GM10847 (cell line): ENCODE data around the gene CUL1.

ENCODE experiments used
- POLR2A ChIP-seq: IDR thresholded peaks from 2 replicates; pipeline ENCODE4 v1.6.1; 2011; ENCODE audit not compliant: insufficient read length; ENCODE audit errors: extremely low read depth

Gene CUL1

GRCh38 chr7:148686312-148686937 lies 12.3 kb upstream of the CUL1 start:
- TF ChIP-seq POLR2A: no peak

GRCh38 chr7:148687555-148687954 lies 11.1 kb upstream of the CUL1 start:
- TF ChIP-seq POLR2A: no peak

- TF ChIP-seq POLR2A: no peak
Measured at GRCh38 chr7:148688526-148688925, 10.2 kb upstream of the CUL1 start.

- no peak for TF ChIP-seq POLR2A
Measured at GRCh38 chr7:148693651-148694050, 5.1 kb upstream of the CUL1 start.

DNA sequence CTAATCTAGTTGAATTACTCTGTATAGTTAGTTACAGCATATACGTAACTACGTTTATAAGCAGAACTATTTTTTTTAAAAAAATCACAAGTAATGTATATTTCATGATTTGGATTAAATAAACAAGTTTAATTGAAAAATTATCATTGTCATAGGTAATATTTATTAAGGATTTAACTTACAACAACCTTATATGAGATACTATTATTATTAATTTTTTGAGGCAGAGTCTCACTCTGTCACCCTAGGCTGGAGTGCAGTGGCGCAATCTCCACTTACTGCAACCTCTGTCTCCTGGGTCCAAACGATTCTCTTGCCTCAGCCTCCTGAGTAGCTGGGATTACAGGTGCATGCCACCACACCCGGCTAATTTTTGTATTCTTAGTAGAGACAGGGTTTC lies 4.1 kb upstream of the CUL1 start:
- TF ChIP-seq POLR2A: no peak

GRCh38 chr7:148695953-148696352 lies 2.8 kb upstream of the CUL1 start:
- TF ChIP-seq POLR2A: no peak

GRCh38 chr7:148696787-148697186 lies 1.9 kb upstream of the CUL1 start:
- TF ChIP-seq POLR2A: no peak

GRCh38 chr7:148697256-148698006 lies 1.3 kb upstream of the CUL1 start:
- no peak for TF ChIP-seq POLR2A

- TF ChIP-seq POLR2A: no peak
Measured at GRCh38 chr7:148698007-148698396, 701 bp upstream of the CUL1 start.

- TF ChIP-seq POLR2A: peak; percentile 24
Measured at GRCh38 chr7:148699024-148699781, 500 bp downstream of the CUL1 start.

- TF ChIP-seq POLR2A: no peak
Measured at GRCh38 chr7:148699782-148700629, 1.3 kb downstream of the CUL1 start.

DNA sequence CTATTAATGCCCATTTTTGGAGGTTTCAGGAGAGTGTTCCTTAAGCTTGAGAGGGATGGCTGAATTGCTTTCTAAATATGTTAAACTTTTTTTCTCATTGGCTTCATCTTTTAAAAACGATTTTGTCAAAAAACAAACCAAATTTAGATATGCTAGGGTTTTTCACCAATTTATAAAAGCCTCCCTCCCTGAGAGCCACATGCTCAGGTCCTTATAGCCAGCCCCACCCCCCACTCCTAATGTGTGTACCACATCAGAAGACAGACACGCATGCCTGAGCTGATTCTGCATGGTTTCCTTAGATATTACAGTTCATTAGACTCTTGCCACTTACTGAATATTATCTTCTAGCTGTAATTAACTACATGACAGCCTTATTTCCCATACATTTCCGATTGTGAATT lies 2.0 kb downstream of the CUL1 start:
- no peak for TF ChIP-seq POLR2A

DNA sequence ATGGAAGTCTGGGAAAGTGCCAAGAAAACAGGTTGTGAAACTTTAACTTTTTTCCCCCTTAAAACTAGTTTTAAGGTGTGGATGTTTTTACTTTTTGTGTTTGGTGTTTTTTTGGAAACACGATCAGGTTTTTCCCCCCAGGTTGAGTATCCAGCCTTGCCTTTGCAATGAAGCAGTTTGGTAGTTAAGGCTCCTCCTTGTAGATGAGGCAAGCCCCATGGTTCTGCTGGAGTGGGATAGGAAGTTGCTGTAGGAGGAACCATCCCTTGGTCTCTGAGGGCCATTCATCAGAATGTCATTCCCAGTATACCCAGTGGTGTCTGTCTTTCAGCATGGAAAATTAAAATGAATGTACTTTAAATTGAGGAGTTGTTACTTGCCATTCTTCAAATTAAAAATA lies 2.7 kb downstream of the CUL1 start:
- no peak for TF ChIP-seq POLR2A

- TF ChIP-seq POLR2A: no peak
Measured at GRCh38 chr7:148702876-148703670, 4.4 kb downstream of the CUL1 start.
